GM19240 (cell line): ENCODE results near the gene TUBB3.

ENCODE experiments used
- DNase-seq: peaks from one replicate; pipeline ENCODE4 v3.0.0; 2011; ENCODE audit warnings: low spot score; ENCODE audit not compliant: insufficient read length

The TUBB3 gene

DNA sequence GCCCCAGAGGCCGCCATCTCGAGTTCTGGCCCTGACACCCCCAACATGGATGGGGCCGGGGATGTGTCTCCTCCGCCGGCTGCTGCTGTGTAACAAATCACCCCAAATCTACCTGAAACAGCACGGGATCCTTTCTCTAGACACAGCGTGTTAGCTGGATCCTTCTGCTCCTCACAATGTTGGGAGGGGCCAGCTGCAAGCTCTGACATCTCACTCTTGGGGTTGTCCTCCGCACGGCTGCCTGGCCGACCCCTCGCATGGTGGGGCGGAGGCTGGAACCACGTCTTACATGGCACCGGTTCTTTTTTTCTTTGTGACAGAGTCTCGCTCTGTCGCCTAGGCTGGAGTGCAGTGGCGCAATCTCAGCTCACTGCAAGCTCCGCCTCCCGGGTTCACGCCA is 13.8 kb downstream of the TUBB3 start:
- no peak for DNase-seq

DNA sequence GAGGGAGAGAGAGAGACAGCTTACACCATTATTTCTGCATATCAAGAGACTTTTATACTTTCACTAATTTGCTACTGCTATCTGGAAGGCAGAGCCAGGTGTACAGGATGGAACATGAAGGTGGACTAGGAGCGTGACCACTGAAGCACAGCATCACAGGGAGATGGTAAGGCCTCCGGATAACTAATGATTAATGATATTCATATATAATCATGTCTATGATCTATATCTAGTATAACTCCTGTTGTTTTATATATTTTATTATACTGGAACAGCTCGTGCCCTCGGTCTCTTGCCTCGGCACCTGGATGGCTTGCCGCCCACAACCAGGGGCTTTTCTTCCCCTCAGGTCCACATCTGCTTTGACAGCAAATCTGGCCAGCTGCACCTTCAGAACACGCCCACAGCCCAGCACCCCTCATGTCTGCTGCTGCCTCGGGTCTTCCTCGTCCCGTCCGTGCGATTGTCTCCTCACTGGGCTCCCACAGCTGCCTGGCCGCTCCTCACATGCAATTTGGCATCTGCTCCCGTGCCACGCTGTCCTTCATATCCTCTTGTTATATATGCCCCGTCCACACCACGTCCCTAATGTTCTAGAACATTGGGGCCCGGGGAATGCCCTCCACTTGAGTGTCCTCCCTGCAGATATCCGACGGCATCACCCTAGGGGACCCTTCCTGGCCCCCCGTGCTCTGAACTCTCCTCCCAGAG is 15.2 kb downstream of the TUBB3 start:
- no peak for DNase-seq

DNA sequence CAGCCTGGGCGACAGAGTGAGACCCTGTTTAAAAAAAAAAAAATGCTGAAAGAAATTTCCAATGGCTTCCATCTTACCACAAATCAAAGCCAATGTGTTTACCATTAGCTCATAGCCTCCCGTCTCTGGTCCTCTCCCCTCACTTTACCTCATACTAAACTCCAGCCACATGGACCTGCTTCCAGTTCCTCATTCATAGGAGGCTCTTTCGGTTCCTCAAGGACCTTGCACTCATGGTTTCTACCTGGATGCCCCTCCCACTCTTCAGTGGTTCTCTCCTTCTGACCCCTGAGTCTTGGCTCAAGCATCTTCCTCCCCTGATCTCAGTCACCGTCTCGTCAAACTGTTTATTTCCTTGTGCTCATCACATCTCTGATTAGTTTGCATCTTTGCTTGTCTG is 21.6 kb downstream of the TUBB3 start:
- DNase-seq, result no peak

GRCh38 chr16:89945654-89946053 is 22.5 kb downstream of the TUBB3 start:
- no peak for DNase-seq

GRCh38 chr16:89946515-89946914 is 23.4 kb downstream of the TUBB3 start:
- DNase-seq, result no peak

DNA sequence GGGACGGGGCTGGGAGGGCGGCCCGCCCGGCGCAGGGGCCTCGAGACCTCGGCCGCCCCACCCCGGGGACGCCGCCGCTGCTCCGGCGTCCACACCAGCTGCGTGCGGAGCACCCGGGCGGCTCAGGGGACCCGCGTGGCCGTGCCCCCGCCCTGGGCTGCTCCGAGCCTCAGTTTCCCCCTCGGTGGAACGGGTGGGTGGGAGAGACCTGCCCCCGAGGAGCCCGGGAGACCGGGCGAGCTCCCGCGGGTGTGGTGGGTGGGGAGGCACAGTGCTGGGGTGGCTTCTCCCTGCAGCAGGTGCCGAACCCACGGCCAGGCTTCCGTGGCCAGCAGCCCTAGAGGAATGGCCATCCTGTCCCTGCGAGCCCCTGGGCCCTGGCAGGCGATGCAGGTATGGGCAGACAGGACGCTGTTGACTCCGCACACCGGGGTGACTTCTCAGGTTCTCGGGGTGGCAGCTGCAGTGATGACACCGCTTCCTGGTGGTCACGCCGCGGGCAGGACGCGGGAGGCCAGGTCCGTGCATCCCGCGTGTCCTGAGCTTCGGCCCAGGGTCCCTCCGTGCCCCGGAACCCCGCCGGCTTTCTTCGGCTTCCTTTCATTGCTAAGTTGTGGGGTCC is 26.1 kb downstream of the TUBB3 start:
- no peak for DNase-seq

- no peak for DNase-seq
These were observed 26.6 kb downstream of the TUBB3 start for GRCh38 chr16:89949756-89950155.

DNA sequence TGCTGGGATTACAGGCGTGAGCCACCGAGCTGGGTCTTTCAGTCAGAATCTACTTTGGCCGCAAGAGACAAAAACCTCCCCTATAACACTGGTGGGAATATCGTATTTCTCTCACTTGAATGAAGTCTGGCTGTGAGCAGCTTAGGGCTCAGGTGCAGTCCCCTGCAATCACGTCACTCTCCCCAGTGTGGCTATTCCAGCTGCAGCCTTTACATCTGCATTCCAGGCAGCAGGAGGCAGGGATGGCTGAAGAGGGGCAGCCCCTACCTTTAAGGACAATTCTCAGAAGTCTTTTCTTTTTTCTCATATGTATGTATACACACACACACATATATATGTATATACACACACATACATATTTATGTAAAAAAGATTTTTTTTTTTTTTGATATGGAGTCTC is 28.4 kb downstream of the TUBB3 start:
- no peak for DNase-seq

GRCh38 chr16:89952049-89952448 is 28.9 kb downstream of the TUBB3 start:
- DNase-seq, result no peak

DNA sequence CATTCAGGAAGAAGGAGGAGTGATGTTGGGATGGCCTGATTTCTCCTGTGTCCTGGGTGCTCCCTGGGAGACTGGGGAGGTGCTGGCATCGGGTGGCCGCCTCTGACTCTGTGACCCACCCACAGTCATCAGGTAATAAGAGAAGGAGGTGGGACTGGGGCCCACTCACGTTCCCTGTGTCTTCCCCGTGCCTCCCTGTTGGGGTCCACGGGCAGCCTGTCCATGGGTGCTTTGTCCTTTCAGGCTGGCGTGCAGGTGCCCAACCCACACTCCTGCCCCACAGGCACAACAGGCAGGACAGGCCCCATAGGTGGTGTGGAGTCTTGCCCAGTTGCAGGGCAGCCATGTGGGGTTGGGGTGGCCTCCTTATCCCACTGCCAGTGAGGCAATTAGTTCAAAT is 29.4 kb downstream of the TUBB3 start:
- no peak for DNase-seq

GRCh38 chr16:89953671-89954406 is 30.7 kb downstream of the TUBB3 start:
- DNase-seq, result peak; percentile 84

- no peak for DNase-seq
These were observed 31.3 kb downstream of the TUBB3 start for GRCh38 chr16:89954462-89954861.

DNA sequence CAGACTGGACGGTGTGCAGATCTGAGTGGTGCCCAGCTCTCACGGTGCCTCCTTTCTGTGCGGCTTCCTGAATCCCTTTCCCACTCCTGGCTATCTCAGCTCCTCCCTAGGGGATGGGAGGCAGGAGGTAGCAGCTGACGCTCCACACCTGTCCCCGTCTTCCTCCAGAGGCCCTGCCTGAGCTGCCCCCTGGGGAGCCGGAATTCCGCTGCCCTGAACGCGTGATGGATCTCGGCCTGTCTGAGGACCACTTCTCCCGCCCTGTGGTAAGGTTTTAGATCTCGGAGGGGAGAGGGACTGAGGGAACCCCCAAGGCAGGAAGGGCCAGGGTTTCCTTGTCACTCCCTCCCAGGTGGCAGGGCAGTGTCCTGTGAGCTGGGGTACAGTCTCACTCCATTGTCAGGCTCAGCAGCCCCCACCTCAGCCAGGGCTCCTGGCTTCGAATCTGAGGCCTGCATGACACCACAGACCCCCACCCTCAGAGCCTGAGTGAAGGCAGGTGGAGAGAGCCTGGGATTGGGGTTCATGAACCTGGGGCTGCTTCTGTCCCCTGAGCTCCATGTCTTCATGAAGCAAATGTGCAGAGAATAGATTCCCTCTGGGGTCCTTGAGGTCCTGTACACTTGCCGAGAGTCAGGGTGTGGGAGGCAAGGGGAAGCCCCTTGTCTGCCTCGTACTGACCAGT is 32.0 kb downstream of the TUBB3 start:
- no peak for DNase-seq

DNA sequence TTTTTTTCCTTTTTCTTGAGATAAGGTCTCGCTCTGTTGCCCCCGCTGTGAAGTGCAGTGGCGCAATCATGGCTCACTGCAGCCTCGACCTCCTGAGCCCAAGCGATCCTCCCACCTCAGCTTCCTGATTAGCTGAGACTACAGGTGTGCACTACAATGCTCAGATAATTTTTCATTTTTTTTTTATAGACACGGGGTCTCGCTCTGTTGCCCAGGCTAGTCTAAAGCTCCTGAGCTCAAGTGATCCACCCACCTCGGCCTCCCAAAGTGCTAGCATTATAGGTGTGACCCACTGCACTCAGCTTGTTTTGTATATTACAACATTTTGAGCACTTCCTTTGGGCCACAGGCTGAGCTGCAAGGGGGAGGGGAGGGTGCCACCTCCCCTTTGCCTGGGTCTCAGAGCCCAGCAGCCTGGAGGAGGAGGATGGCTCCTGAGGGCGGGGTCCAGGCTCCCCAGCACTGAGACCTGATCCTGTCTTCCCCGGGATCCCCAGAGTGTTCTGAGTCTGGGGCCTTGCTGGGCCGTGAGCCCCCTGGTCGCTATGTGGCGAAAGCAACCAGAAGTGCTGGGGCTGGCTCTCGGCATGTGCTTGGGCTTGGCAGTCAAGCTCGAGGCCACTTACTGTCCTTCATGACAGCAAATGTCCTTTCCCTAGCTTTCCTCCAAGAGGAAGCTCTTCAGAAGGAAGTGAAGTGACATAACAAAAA is 33.5 kb downstream of the TUBB3 start:
- no peak for DNase-seq

DNA sequence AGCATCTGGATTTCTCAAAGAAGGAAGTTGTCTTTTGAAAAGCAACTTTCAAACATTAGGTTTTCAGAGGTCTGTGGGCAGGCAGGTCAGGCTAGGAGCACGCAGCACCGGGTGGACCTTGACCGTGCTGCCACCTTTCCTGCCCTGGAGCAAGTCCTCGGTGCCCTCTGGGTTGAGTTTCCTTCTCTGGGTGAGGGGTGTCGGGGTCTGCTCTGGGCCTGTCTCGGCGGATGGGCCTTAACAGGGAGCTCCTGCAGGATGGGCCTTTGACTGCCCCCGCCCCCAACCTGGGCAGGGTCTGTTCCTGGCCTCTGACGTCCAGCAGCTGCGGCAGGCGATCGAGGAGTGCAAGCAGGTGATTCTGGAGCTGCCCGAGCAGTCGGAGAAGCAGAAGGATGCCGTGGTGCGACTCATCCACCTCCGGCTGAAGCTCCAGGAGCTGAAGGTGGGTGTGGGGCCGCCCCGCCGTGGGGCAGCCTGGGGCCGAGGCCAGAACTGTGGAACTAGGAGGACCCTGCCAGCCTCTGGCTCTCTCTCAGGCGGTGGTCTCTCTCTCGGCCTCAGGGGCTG is 34.2 kb downstream of the TUBB3 start:
- no peak for DNase-seq

- no peak for DNase-seq
These were observed 34.9 kb downstream of the TUBB3 start for GRCh38 chr16:89958068-89958467.

DNA sequence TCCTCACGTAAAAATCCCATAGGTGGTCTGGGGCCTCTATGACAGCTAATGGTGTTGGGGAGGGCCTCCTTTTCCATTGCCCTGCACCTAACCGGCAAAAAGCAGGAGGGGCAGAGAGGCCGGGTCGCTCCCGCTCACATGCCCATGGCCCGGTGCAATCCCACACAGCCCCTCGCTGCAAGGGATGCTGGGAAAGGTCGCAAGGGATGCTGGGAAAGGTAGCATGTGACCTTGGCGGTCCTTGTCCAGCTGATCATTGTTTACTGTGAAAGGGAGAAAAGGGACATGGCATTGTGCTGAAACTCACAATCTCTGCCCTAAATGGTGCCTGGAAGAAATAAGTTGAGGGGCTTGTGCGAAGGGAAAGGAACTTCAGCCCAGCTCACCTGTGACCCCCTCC is 35.5 kb downstream of the TUBB3 start:
- no peak for DNase-seq

- DNase-seq, result no peak
These were observed 37.8 kb downstream of the TUBB3 start for GRCh38 chr16:89960966-89961365.

DNA sequence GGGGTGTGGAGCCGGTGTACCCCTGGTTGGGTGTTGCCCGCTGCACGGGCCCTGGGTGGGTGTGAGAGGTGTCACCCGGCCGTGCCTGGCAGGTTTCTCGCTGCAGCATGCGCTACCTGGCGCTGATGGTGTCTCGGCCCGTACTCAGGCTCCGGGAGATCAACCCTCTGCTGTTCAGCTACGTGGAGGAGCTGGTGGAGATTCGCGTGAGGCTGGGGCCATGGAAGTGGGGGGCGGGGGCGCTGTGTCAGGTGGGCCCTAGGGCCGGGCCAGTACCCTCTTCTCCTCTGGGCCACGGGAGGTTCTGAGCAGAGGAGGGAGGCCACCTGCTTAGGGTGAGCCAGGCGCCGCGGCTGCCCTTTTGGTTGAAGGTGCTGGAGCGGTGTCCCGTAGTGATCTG is 38.8 kb downstream of the TUBB3 start:
- no peak for DNase-seq

- DNase-seq, result no peak
These were observed 39.8 kb downstream of the TUBB3 start for GRCh38 chr16:89962754-89963498.
